DND-41 (cell line): ENCODE measurements around the gene ARHGAP26.

ENCODE experiments used
- ATAC-seq: fragments of 200-7000 bp; cut with Tn5 transposase; 3 replicates; pipeline ENCODE4 v1.9.1; 2021; ENCODE audit warnings: low read depth; ENCODE audit not compliant: insufficient read depth
- DNase-seq: peaks from one replicate; pipeline ENCODE4 v3.0.0-alpha.2; 2020
- H2AFZ ChIP-seq: 2 replicates; pipeline ENCODE4 v1.6.0; 2012; ENCODE audit warnings: low read depth, low read length
- H3K27ac ChIP-seq: 2 replicates; pipeline ENCODE4 v1.5.1; 2012; ENCODE audit warnings: low read length, inconsistent platforms
- H3K27me3 ChIP-seq: fragments of 200-600 bp; sonication (generic); 2 replicates; pipeline ENCODE4 v1.6.0; 2012; ENCODE audit warnings: low read length, mild to moderate bottlenecking, inconsistent platforms; ENCODE audit not compliant: insufficient read depth, poor library complexity
- H3K36me3 ChIP-seq: 2 replicates; pipeline ENCODE4 v1.5.1; 2012; ENCODE audit warnings: low read length, inconsistent platforms; ENCODE audit not compliant: insufficient read depth
- H3K4me1 ChIP-seq: 2 replicates; pipeline ENCODE4 v1.5.1; 2012; ENCODE audit warnings: mild to moderate bottlenecking, low read length; ENCODE audit not compliant: insufficient read depth
- H3K4me2 ChIP-seq: 2 replicates; pipeline ENCODE4 v1.6.0; 2012; ENCODE audit warnings: mild to moderate bottlenecking, moderate library complexity, low read length, inconsistent platforms; ENCODE audit not compliant: insufficient read depth
- H3K4me3 ChIP-seq, 2 experiments: fragments of 200-600 bp in 1 of 2; shearing (Covaris generic) in 1 of 2; 2 replicates each; pipeline ENCODE4 v1.5.1; 2012 to 2016; ENCODE audit warnings: inconsistent platforms in 2 of 2, low read length in 2 of 2, mild to moderate bottlenecking in 2 of 2, low read depth in 1 of 2, moderate library complexity in 1 of 2
- H3K79me2 ChIP-seq: 2 replicates; pipeline ENCODE4 v1.6.0; 2012; ENCODE audit warnings: low read length, inconsistent platforms; ENCODE audit not compliant: insufficient read depth
- H3K9ac ChIP-seq: 2 replicates; pipeline ENCODE4 v1.6.0; 2012; ENCODE audit warnings: low read depth, mild to moderate bottlenecking, inconsistent platforms, low read length, moderate library complexity
- H3K9me3 ChIP-seq: 2 replicates; pipeline ENCODE4 v1.5.1; 2012; ENCODE audit warnings: low read length, moderate library complexity, mild to moderate bottlenecking, inconsistent platforms; ENCODE audit not compliant: insufficient read depth, severe bottlenecking
- H4K20me1 ChIP-seq: 2 replicates; pipeline ENCODE4 v1.6.0; 2012; ENCODE audit warnings: low read length; ENCODE audit not compliant: insufficient read depth
- EZH2 ChIP-seq: IDR thresholded peaks from 3 replicates; pipeline ENCODE4 v1.6.1; 2012; ENCODE audit warnings: borderline replicate concordance, low read depth, mild to moderate bottlenecking, moderate library complexity, low read length, inconsistent platforms; ENCODE audit not compliant: severe bottlenecking
- TF ChIP-seq, protein P1 (sequence below): IDR thresholded peaks from 2 replicates; pipeline ENCODE4 v1.5.1; 2012; ENCODE audit warnings: borderline replicate concordance, low read length, moderate library complexity, mild to moderate bottlenecking; ENCODE audit not compliant: poor library complexity, severe bottlenecking; ENCODE audit errors: extremely low read depth

ARHGAP26 gene

DNA sequence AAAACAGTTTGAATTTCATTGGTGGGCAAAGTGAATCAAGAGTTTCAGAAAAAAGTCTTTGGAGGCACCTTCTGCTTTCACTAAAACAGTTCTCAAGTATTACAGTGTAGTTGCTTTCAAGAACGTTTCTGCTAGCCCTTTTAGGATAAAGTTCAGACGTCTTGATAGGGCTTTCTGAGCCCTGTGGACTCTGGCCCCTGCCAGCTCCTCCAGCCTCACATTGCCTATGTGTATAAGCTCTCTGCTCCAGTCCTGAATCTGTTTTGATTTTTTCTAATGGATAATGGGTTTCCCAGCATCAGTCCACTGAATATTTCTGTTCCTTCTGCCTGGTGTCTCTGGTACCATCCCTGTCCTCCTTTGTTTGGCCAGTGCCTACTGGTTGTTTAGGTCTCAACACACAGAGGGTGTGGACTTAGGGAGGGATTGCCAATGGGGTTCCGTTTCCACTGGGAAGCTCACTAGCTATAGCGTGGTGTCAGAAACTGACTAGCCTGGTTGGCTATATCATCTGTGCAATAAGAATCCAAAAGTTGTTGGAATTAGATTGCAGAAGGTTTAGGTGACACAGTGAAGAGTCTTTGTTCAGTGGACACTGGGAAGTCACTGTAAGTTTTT lies 26.4 kb downstream of the ARHGAP26 start:
- H3K9me3 ChIP-seq: no peaks in the 10 kb centered on the region
- H3K27me3 ChIP-seq: no peaks in the 10 kb centered on the region
- peaks cover 34% of the 10 kb centered on the region for H3K79me2 ChIP-seq
- H3K9ac ChIP-seq: no peak overlapping the region
- peaks cover 55% of the 10 kb centered on the region for H3K4me1 ChIP-seq
- H3K4me2 ChIP-seq: no peak overlapping the region
- H3K36me3 ChIP-seq: no peaks in the 10 kb centered on the region
- H3K4me3 ChIP-seq: no peak overlapping the region
- H2AFZ ChIP-seq: no peak overlapping the region
- no peak for ATAC-seq
- no peak for TF ChIP-seq EZH2
- TF ChIP-seq, protein P1, sequence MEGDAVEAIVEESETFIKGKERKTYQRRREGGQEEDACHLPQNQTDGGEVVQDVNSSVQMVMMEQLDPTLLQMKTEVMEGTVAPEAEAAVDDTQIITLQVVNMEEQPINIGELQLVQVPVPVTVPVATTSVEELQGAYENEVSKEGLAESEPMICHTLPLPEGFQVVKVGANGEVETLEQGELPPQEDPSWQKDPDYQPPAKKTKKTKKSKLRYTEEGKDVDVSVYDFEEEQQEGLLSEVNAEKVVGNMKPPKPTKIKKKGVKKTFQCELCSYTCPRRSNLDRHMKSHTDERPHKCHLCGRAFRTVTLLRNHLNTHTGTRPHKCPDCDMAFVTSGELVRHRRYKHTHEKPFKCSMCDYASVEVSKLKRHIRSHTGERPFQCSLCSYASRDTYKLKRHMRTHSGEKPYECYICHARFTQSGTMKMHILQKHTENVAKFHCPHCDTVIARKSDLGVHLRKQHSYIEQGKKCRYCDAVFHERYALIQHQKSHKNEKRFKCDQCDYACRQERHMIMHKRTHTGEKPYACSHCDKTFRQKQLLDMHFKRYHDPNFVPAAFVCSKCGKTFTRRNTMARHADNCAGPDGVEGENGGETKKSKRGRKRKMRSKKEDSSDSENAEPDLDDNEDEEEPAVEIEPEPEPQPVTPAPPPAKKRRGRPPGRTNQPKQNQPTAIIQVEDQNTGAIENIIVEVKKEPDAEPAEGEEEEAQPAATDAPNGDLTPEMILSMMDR: no peak
- DNase-seq: no peak
- no peaks in the 10 kb centered on the region for H4K20me1 ChIP-seq
- H3K27ac ChIP-seq: 0 out of 2 replicates have a peak overlapping the region, but pooled peaks have one; percentile 13

DNA sequence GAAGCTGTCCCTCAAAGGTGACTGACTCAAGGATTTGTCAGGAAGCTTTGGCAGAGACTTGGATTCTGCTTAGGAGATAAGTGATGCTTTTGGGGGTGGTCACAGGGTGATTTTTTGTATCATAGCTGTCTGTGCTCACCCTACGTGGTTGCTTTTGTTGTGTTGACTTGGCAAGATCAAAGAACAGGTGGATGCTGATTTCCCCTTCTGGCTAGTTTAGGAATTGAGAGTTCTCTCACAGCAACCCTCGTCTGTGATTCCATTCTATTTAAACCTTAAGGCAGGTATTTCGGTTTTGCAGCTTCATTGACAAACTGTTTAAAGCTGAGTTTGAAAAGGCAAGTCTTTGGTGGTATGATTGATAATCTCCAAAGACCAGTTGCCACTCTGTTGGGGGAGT lies 27.2 kb downstream of the ARHGAP26 start:
- Histone ChIP-seq H3K36me3 (no peaks in the 10 kb centered on the region), H3K27ac (peak overlapping the region; percentile 97), H3K9ac (peak overlapping the region; percentile 39; the same call in 1 of the 2 replicates), H3K79me2 (peaks cover 41% of the 10 kb centered on the region), H2AFZ (no peak overlapping the region), H3K27me3 (no peaks in the 10 kb centered on the region), H3K4me1 (peaks cover 63% of the 10 kb centered on the region), H3K9me3 (no peaks in the 10 kb centered on the region), H3K4me2 (peak overlapping the region; percentile 73), H3K4me3 (no peak overlapping the region), H4K20me1 (no peaks in the 10 kb centered on the region)
- TF ChIP-seq, protein P1: peak; percentile 37
- no peak for TF ChIP-seq EZH2
- ATAC-seq (no peak), DNase-seq (peak; percentile 42)

DNA sequence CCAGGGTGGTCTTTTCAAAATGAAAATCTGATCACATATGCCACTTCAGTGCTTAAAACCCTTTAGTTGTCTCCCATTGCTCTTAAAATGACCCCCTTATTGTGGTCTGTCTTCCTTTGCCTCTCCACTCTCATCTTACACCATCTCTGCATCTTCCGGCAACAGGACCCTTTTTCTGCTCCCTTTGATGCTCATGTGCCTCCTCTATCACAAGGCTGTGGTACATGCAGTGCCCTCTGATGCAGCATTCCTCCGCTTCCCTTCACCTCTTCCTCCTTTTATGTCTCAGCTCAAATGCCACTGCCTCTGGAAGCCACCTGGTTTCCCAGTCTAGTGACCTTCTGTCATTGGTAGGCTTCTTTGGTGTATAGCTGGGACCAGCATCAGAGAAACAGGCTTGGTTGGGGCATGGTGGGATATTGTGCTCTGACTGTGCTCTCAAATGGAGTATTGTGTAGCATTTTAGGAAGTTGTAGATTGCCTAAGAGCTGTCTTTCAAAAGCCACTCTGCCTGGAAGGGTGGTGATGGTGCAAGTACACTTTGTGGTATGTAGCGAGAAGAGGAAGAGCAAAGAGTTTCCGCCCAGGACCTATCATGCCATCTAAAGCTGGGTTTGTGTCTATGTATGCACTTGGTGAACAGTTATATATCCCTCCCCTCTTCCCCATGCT lies 28.1 kb downstream of the ARHGAP26 start:
- H3K79me2 ChIP-seq: peaks cover 49% of the 10 kb centered on the region
- peak overlapping the region in 1 of 2 experiments; percentile 38; a peak in 1 of 4 replicates for H3K4me3 ChIP-seq
- H3K4me2 ChIP-seq: peak overlapping the region; percentile 73
- H3K27ac ChIP-seq: peak overlapping the region; percentile 97
- TF ChIP-seq, protein P1: no peak
- TF ChIP-seq EZH2: no peak
- ATAC-seq (peak; percentile 63), DNase-seq (peak; percentile 73)
- H2AFZ ChIP-seq: peak overlapping the region; percentile 57
- H3K4me1 ChIP-seq: peaks cover 68% of the 10 kb centered on the region
- no peaks in the 10 kb centered on the region for H3K36me3 ChIP-seq
- no peaks in the 10 kb centered on the region for H4K20me1 ChIP-seq
- H3K9ac ChIP-seq: peak overlapping the region; percentile 39
- no peaks in the 10 kb centered on the region for H3K27me3 ChIP-seq
- H3K9me3 ChIP-seq: no peaks in the 10 kb centered on the region
